DLD1 (cell line): Measurements from ENCODE around the gene ITPR1.

Experiments
- in situ Hi-C: cut with HindIII; loops from 2 replicates; pipeline ENCODE4 v1.10.0; 2017; ENCODE audit warnings: low sequenced_read_pairs

ITPR1 gene

DNA sequence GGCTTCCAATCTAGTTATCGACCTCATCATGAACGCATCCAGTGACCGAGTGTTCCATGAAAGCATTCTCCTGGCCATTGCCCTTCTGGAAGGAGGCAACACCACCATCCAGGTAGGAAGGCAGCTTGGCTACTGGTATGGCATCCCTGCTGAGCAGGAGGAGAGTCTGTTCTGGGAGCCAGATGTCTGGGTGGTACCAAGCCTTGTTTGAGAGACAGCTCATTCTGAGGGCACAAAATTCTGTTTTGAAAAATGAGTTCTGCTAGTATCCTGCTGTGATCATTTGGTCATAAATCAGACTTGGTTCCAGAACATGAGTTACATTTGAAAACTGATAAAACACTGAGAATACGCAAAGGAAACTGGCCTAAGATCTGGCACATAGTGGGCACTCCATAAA, 242.1 kb downstream of the ITPR1 start:
- in situ Hi-C loops: loop anchor here (10.0 kb wide), 1 partner anchor 340 kb away; no protein-coding TSS in a partner anchor

DNA sequence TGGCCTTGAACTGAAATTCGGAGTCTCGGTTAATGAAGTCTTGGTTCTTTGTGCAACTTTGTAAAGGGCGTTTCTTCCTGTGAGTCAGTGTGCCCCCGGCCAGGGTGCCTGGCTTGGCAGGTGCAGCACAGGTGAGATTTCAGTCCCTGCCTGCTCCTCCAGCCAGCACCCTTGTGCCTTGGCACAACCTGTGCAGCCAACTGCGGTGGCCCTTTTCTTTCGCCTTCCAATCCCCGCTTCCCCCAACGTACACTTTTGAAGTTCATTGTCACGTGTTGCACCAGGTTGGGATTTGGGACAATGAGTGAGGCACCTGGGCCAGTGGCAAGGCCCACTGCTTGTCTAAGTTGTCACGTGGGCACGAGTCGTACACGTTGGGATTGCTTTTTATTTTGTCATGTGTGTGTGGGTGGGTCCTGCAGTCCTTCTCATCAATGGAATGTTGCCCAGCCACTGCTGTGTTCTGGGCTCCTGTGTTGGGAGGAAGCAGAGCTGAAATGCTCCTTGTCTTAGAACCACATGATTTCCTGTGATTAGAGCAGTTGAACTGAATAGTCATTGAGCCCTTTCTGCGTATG, 243.2 kb downstream of the ITPR1 start:
- in situ Hi-C loops: loop anchor here (10.0 kb wide), 1 partner anchor 338 kb away; no protein-coding TSS in a partner anchor

- in situ Hi-C loops: loop anchor here (10.0 kb wide), 1 partner anchor 336 kb away; no protein-coding TSS in a partner anchor
Observed at GRCh38 chr3:4738737-4739274, 245.7 kb downstream of the ITPR1 start.

- in situ Hi-C loops: loop anchor here (10.0 kb wide), 1 partner anchor 335 kb away; no protein-coding TSS in a partner anchor
Observed at GRCh38 chr3:4739289-4740236, 246.4 kb downstream of the ITPR1 start.

DNA sequence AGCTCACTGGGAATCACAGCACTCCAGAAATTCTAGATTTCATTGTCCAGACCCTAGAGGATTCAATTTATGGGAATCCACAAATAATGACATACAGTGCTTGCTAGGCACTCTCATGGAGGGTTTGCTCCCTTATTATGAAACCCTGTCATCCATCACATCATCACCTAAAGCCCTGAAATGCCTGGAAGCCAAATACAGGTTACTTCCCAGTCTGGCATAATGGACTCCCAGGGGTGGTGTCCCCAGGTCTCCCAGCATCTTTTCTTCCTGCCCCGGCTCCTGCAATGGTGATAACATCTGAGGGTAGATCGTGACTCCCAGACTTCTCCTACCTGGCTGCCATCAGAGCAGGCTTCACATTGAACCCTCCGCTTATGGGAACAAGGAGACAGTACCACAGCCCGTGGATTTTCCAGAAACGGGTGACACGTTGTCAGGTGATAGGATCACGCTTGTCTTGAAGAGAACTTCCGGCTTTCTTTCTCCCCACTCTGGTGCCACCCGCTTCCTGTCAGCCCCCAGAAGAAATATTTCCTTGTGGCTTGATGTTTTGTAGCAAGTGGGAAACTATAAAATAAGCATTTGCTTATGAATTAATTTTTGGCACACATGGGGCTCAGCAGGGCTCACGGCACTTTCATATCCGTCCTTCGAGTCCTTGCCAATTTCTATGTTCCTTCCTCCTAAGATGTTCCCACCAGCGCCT, 247.4 kb downstream of the ITPR1 start:
- in situ Hi-C loops: no loop called here

GRCh38 chr3:4741106-4741403, 247.9 kb downstream of the ITPR1 start:
- in situ Hi-C loops: no loop called here

- in situ Hi-C loops: no loop called here
Observed at GRCh38 chr3:4741404-4742307, 248.5 kb downstream of the ITPR1 start.

- in situ Hi-C loops: no loop called here
Observed at GRCh38 chr3:4742359-4742758, 249.2 kb downstream of the ITPR1 start.

- in situ Hi-C loops: no loop called here
Observed at GRCh38 chr3:4743371-4743770, 250.2 kb downstream of the ITPR1 start.

DNA sequence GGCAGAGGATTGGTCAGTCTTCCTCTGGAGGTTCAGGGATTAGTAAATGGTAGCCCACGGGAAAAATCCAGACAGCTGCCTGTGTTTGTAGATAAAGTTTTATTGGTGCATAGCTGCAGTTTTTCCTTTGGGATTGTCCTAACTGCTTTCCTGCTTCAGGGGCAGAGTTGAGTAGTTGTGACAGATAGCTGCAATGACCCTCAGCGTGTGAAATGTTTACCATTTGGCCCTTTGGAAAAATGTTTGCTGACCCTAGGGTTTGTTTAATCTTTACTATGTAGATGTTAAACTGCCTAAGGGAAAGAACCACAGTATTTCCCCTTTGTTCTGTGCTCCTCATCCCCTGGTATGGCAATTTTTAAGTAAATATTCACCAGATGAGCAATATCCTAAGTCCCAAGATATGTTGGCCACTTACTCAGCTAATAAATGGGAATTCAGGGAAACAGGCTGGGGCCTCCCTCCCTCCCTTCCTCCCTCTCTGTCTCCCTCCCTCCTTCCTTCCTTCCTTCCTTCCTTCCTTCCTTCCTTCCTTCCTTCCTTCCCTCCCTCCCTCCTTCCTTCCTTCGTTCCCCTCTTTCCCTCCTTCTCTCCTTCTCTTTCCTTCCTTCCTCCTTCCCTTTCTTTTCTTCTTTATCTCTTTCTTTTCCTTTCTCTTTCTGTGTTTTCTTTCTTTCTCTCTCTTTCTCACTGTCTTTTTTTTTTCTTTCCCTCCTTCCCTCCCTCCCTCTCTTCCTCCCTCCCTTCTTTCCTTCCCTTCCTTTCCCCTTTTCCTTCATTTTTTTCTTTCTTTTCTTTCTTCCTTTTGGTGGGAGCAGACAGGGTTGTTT, 251.5 kb downstream of the ITPR1 start:
- in situ Hi-C loops: no loop called here

- in situ Hi-C loops: no loop called here
Observed at GRCh38 chr3:4745235-4745610, 252.1 kb downstream of the ITPR1 start.

DNA sequence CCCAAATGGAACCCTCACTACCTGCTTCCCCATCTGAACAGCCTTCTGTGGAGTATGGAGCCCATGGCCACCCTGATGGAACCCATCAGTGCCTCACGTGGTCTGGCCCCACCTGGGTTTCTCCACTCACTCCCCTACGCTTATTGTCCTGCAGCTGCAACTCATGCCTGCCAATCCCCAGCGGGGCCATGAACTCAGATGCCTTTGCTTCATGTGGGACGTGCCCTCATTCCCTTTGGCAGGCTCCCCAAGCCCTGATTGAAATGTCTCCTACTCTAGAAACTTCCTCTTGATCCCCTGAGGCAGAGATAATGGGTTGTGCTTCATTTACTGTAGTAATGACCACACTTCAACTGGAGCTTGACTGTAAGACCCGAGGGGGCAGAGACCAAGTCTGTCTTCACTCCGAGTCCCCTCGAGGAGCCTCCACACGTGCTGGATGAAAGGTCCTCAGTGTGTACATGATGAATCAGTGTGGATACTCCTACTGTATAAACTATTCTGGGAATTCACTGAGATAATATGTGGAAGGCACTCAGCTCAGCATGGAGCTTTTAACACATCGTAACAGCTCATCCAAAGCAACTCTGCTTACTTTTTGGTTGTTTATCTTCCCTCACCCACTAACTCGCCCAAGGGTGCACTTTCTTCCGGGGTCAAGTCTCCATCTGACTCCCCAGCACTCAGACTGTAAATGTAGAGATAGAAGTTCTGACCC, 253.3 kb downstream of the ITPR1 start:
- in situ Hi-C loops: no loop called here

GRCh38 chr3:4748127-4748526, 255.0 kb downstream of the ITPR1 start:
- in situ Hi-C loops: no loop called here

DNA sequence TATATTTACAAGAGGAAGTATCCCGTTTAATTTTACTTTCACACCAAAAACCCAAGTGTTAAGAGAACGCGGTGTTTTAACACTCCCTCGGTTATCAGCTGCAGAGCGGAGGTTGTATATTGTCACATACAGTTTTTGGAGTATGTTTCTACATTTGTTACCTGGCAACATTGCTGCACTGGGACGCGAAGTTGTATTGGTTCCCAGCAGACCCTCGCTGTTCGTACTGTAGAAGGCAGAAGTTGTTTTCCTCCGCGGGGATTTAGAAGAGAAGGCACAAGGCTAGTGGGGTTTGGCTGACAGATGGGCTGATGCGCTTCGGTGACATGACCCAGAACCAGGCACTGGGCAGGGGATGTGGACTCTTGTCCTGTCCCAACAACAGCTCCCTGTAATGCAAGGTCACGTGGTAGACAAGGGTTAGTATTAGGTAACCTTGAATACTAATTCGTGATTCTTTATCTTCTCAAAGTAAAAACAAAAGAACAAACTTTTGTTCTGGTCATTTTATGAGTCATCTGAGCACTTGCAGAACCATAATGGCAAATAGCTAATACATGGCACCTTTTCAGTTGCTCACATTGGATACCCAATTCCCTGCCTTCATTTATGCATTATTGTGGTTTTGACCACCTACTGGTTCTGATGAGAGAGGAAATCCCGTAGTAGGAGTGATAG, 255.7 kb downstream of the ITPR1 start:
- in situ Hi-C loops: no loop called here

GRCh38 chr3:4749567-4750002, 256.4 kb downstream of the ITPR1 start:
- in situ Hi-C loops: no loop called here

- in situ Hi-C loops: no loop called here
Observed at GRCh38 chr3:4750306-4750968, 257.3 kb downstream of the ITPR1 start.

GRCh38 chr3:4751029-4751501, 257.9 kb downstream of the ITPR1 start:
- in situ Hi-C loops: no loop called here
